K562 (cell line): ENCODE data around the gene ELMOD2. TPM values are rescaled to one million over a fixed set of nuclear protein-coding genes. Genes with fewer than 3 reads are reported as not detected.
A peak's percentile ranks its signal among the peaks of the same experiment; 100 is the strongest.

Experiments
- CBFB ChIP-seq: sonication (generic); formaldehyde crosslinking; IDR thresholded peaks from 2 replicates; pipeline ENCODE4 v1.4.0; 2020; ENCODE audit warnings: mild to moderate bottlenecking, missing genetic modification reagents
- ELF1 ChIP-seq: fragments of 200-800 bp; sonication (Bioruptor generic); IDR thresholded peaks from 2 replicates; pipeline ENCODE4 v1.6.1; 2016; ENCODE audit warnings: missing genetic modification characterization, missing compliant biosample characterization
- EP400 ChIP-seq: fragments of 450-650 bp; IDR thresholded peaks from 2 replicates; pipeline ENCODE4 v1.6.1; 2017; ENCODE audit warnings: antibody characterized with exemption, mild to moderate bottlenecking, moderate library complexity
- FIP1L1 ChIP-seq: fragments of 200-400 bp; formaldehyde crosslinking; IDR thresholded peaks from 2 replicates; pipeline ENCODE4 v1.6.1; 2018; ENCODE audit warnings: mild to moderate bottlenecking, low read depth, low read length; ENCODE audit not compliant: poor library complexity, severe bottlenecking
- GABPB2 ChIP-seq: fragments of 250-450 bp; sonication (Bioruptor Pico); conservative IDR thresholded peaks from 2 replicates; pipeline ENCODE4 v1.5.1; 2021; ENCODE audit warnings: mild to moderate bottlenecking
- HES1 ChIP-seq: fragments of 450-650 bp; IDR thresholded peaks from 2 replicates; pipeline ENCODE4 v1.6.1; 2016; ENCODE audit warnings: low read depth, mild to moderate bottlenecking, moderate library complexity
- PYGO2 ChIP-seq: fragments of 450-650 bp; IDR thresholded peaks from 2 replicates; pipeline ENCODE4 v1.6.1; 2016; ENCODE audit warnings: mild to moderate bottlenecking, missing genetic modification characterization, moderate library complexity, missing compliant biosample characterization
- RBM39 ChIP-seq: fragments of 200-400 bp; formaldehyde crosslinking; optimal IDR thresholded peaks from 2 replicates; pipeline ENCODE3; 2018; ENCODE audit warnings: low read depth, low read length
- SMARCE1 ChIP-seq: fragments of 450-650 bp; IDR thresholded peaks from 2 replicates; pipeline ENCODE4 v1.7.1; 2016; ENCODE audit warnings: mild to moderate bottlenecking
- TSC22D4 ChIP-seq: fragments of 450-650 bp; IDR thresholded peaks from 2 replicates; pipeline ENCODE4 v1.6.1; 2016; ENCODE audit warnings: missing genetic modification characterization, missing biosample characterization, control low read depth
- WHSC1 ChIP-seq: IDR thresholded peaks from one replicate; pipeline ENCODE4 v1.6.1; 2012; ENCODE audit warnings: low read length, control low read depth, inconsistent platforms
- ZBTB1 ChIP-seq: sonication (generic); formaldehyde crosslinking; IDR thresholded peaks from 2 replicates; pipeline ENCODE4 v1.8.1; 2023; ENCODE audit warnings: missing genetic modification reagents, low read depth, mild to moderate bottlenecking, borderline replicate concordance
- ZBTB49 ChIP-seq: sonication (generic); formaldehyde crosslinking; IDR thresholded peaks from 2 replicates; pipeline ENCODE4 v1.8.0; 2022; ENCODE audit warnings: missing genetic modification reagents, mild to moderate bottlenecking, borderline replicate concordance
- ZNF124 ChIP-seq: sonication (generic); formaldehyde crosslinking; IDR thresholded peaks from 2 replicates; pipeline ENCODE4 v1.8.1; 2022; ENCODE audit warnings: missing genetic modification reagents
- ZNF3 ChIP-seq: fragments of 250-450 bp; sonication (Bioruptor Pico); IDR thresholded peaks from 2 replicates; pipeline ENCODE4 v1.5.0; 2021; ENCODE audit warnings: mild to moderate bottlenecking, moderate library complexity
- ZNF668 ChIP-seq: fragments of 250-450 bp; sonication (Bioruptor Pico); IDR thresholded peaks from 2 replicates; pipeline ENCODE4 v1.8.0; 2022; ENCODE audit warnings: mild to moderate bottlenecking, inconsistent platforms
- polyA plus RNA-seq, 8 experiments: library from polyadenylated mRNA; depleted of rRNA in 4 of 8; stranded (reverse) in 5 of 8; unstranded in 3 of 8; fragments of >200 nt; fragmentation: Nextera tagmentation in 2 of 8; fragmentation: Illumina TruSeq in 1 of 8; extraction: Ambion mirVana in 2 of 8; extraction: Trizol in 1 of 8; gene quantifications; 2 replicates each; pipeline versions ENCODE4 v1.2.1 to v1.2.3, GENCODE V29; 2011 to 2014; ENCODE audit warnings: inconsistent platforms in 1 of 8, missing spikeins in 1 of 8
- total RNA-seq, 7 experiments: library from RNA; depleted of rRNA in 6 of 7; stranded (reverse); fragments of >200 nt in 6 of 7; fragmentation: Illumina TruSeq in 2 of 7; extraction: Trizol in 2 of 7; gene quantifications; 2 replicates each; pipeline versions ENCODE4 v1.2.1 to v1.2.3, GENCODE V29; 2011 to 2021; ENCODE audit warnings: low replicate concordance in 1 of 7
- TF ChIP-seq, protein P1 (sequence below): fragments of 250-450 bp; sonication (Bioruptor Pico); IDR thresholded peaks from 2 replicates; pipeline ENCODE4 v1.4.0; 2020; ENCODE audit warnings: mild to moderate bottlenecking, moderate library complexity
- TF ChIP-seq, protein P2 (sequence below): fragments of 450-650 bp; formaldehyde crosslinking; IDR thresholded peaks from 2 replicates; pipeline ENCODE4 v1.4.0; 2022; ENCODE audit warnings: missing genetic modification characterization
- TF ChIP-seq, protein P3 (sequence below): fragments of 450-650 bp; formaldehyde crosslinking; IDR thresholded peaks from 2 replicates; pipeline ENCODE4 v1.4.0; 2020; ENCODE audit warnings: mild to moderate bottlenecking, moderate library complexity
- TF ChIP-seq, protein P4 (sequence below): fragments of 250-450 bp; sonication (Bioruptor Pico); IDR thresholded peaks from 2 replicates; pipeline ENCODE4 v1.5.0; 2020; ENCODE audit warnings: mild to moderate bottlenecking, borderline replicate concordance

Gene ELMOD2
- total and polyA plus RNA-seq, 9 of the 15 experiments (the other 6 are each of a cell fraction or from before 2014, with no cell fraction given), result 11.0 to 23.3 (median 14.3) TPM

DNA sequence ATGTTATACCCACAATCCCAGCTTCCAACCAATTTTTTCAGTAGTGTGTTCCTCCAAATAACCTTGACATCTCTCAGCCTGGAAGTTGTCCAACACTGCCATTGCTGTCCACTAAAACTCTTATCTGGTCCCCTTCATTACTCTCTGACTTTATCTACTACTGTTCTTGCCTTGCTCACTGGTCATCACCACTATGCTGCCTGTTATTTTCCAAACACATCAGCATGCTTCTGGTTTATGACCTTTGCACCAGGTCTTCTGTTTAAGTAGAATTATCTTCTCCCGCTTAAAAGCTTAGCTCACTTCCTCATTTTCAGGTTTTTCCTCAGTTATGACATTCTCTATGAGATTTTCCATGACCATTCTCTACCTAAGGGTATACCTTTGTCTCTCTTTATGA lies 5.5 kb downstream of the ELMOD2 start (continued):
- TF ChIP-seq, protein P1, sequence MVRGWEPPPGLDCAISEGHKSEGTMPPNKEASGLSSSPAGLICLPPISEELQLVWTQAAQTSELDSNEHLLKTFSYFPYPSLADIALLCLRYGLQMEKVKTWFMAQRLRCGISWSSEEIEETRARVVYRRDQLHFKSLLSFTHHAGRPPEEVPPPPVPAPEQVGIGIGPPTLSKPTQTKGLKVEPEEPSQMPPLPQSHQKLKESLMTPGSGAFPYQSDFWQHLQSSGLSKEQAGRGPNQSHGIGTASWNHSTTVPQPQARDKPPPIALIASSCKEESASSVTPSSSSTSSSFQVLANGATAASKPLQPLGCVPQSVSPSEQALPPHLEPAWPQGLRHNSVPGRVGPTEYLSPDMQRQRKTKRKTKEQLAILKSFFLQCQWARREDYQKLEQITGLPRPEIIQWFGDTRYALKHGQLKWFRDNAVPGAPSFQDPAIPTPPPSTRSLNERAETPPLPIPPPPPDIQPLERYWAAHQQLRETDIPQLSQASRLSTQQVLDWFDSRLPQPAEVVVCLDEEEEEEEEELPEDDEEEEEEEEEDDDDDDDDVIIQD, result no peak
- TF ChIP-seq GABPB2 (CRISPR knock-in tag) (no peak), ELF1 (tag) (no peak), PYGO2 (tag) (no peak), WHSC1 (no peak), ZNF3 (CRISPR knock-in tag) (no peak), ZNF668 (CRISPR knock-in tag) (no peak), SMARCE1 (peak; percentile 93), FIP1L1 (no peak), ZBTB49 (CRISPR knock-in tag) (no peak), TSC22D4 (tag) (no peak), ZBTB1 (CRISPR knock-in tag) (no peak), CBFB (CRISPR knock-in tag) (no peak), ZNF124 (no peak), RBM39 (no peak), EP400 (peak; percentile 58; the same call in 1 of the 2 replicates), HES1 (peak; percentile 64)
- TF ChIP-seq, protein P2, sequence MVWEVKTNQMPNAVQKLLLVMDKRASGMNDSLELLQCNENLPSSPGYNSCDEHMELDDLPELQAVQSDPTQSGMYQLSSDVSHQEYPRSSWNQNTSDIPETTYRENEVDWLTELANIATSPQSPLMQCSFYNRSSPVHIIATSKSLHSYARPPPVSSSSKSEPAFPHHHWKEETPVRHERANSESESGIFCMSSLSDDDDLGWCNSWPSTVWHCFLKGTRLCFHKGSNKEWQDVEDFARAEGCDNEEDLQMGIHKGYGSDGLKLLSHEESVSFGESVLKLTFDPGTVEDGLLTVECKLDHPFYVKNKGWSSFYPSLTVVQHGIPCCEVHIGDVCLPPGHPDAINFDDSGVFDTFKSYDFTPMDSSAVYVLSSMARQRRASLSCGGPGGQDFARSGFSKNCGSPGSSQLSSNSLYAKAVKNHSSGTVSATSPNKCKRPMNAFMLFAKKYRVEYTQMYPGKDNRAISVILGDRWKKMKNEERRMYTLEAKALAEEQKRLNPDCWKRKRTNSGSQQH, result no peak
- TF ChIP-seq, protein P3, sequence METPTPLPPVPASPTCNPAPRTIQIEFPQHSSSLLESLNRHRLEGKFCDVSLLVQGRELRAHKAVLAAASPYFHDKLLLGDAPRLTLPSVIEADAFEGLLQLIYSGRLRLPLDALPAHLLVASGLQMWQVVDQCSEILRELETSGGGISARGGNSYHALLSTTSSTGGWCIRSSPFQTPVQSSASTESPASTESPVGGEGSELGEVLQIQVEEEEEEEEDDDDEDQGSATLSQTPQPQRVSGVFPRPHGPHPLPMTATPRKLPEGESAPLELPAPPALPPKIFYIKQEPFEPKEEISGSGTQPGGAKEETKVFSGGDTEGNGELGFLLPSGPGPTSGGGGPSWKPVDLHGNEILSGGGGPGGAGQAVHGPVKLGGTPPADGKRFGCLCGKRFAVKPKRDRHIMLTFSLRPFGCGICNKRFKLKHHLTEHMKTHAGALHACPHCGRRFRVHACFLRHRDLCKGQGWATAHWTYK (CRISPR knock-in tag), result no peak
- TF ChIP-seq, protein P4, sequence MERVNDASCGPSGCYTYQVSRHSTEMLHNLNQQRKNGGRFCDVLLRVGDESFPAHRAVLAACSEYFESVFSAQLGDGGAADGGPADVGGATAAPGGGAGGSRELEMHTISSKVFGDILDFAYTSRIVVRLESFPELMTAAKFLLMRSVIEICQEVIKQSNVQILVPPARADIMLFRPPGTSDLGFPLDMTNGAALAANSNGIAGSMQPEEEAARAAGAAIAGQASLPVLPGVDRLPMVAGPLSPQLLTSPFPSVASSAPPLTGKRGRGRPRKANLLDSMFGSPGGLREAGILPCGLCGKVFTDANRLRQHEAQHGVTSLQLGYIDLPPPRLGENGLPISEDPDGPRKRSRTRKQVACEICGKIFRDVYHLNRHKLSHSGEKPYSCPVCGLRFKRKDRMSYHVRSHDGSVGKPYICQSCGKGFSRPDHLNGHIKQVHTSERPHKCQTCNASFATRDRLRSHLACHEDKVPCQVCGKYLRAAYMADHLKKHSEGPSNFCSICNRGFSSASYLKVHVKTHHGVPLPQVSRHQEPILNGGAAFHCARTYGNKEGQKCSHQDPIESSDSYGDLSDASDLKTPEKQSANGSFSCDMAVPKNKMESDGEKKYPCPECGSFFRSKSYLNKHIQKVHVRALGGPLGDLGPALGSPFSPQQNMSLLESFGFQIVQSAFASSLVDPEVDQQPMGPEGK, result no peak
